ENCODE results near the gene FSD2. TPM values are rescaled to one million over a fixed set of nuclear protein-coding genes. Genes with fewer than 3 reads are reported as not detected.

Gene FSD2
- total and polyA plus RNA-seq, 5 donors = 39.1 to 117 (median 105) TPM

GRCh38 chr15:82764740-82765139, 41.1 kb downstream of the FSD2 start:
- intact Hi-C loops (cut with DNase I) = no loop called here
- ATAC-seq (peak in 1 of 2 donors; percentile 32), DNase-seq (no peak)
- H3K4me3 ChIP-seq (ENCODE audit: low read length) = no peak overlapping the region
- WGBS = 80% methylated on average over 9 of the region's 9 CpGs
- no peaks in the 10 kb centered on the region for H3K4me1 ChIP-seq (ENCODE audit: control insufficient read depth, insufficient read depth, low read length)
- H3K27me3 ChIP-seq (ENCODE audit: control insufficient read depth, insufficient read depth) = no peaks in the 10 kb centered on the region
- no peak overlapping the region for H3K27ac ChIP-seq (ENCODE audit: low read length)
- H3K9me3 ChIP-seq (ENCODE audit: control insufficient read depth, low read length) = no peaks in the 10 kb centered on the region

GRCh38 chr15:82764117-82764490, 41.8 kb downstream of the FSD2 start:
- Histone ChIP-seq H3K4me3 (ENCODE audit: low read length) (no peak overlapping the region), H3K27me3 (ENCODE audit: control insufficient read depth, insufficient read depth) (no peaks in the 10 kb centered on the region), H3K27ac (ENCODE audit: low read length) (no peak overlapping the region), H3K9me3 (ENCODE audit: control insufficient read depth, low read length) (no peaks in the 10 kb centered on the region), H3K4me1 (ENCODE audit: control insufficient read depth, insufficient read depth, low read length) (no peaks in the 10 kb centered on the region)
- ATAC-seq (no peak), DNase-seq (no peak)
- intact Hi-C loops (cut with DNase I) = no loop called here
- WGBS = 90% methylated on average over 4 of the region's 4 CpGs

GRCh38 chr15:82763361-82764116, 42.3 kb downstream of the FSD2 start:
- no peak overlapping the region for H3K4me3 ChIP-seq (ENCODE audit: low read length)
- no peaks in the 10 kb centered on the region for H3K9me3 ChIP-seq (ENCODE audit: control insufficient read depth, low read length)
- intact Hi-C loops (cut with DNase I) = no loop called here
- 93% methylated on average over 7 of the region's 7 CpGs for WGBS
- H3K27me3 ChIP-seq (ENCODE audit: control insufficient read depth, insufficient read depth) = no peaks in the 10 kb centered on the region
- DNase-seq (no peak), ATAC-seq (no peak)
- H3K4me1 ChIP-seq (ENCODE audit: control insufficient read depth, insufficient read depth, low read length) = no peaks in the 10 kb centered on the region
- H3K27ac ChIP-seq (ENCODE audit: low read length) = no peak overlapping the region

- Histone ChIP-seq H3K4me3 (ENCODE audit: low read length) (peak overlapping the region; percentile 93), H3K27me3 (ENCODE audit: control insufficient read depth, insufficient read depth) (no peaks in the 10 kb centered on the region), H3K4me1 (ENCODE audit: control insufficient read depth, insufficient read depth, low read length) (peaks cover 8% of the 10 kb centered on the region), H3K9me3 (ENCODE audit: control insufficient read depth, low read length) (no peaks in the 10 kb centered on the region), H3K27ac (ENCODE audit: low read length) (no peak overlapping the region)
- DNase-seq = no peak
- ATAC-seq = no peak
- intact Hi-C loops (cut with DNase I) = loop anchor here in 2 of 4 donors (10.0 kb wide), 2 partner anchors 57 to 63 kb away; no protein-coding TSS in a partner anchor
- WGBS = 41% methylated on average over 4 of the region's 4 CpGs
Measured at GRCh38 chr15:82751308-82751707, 54.6 kb downstream of the FSD2 start.

- Histone ChIP-seq H3K27ac (ENCODE audit: low read length) (peak overlapping the region; percentile 91), H3K4me3 (ENCODE audit: low read length) (peak overlapping the region; percentile 93), H3K4me1 (ENCODE audit: control insufficient read depth, insufficient read depth, low read length) (peaks cover 8% of the 10 kb centered on the region), H3K27me3 (ENCODE audit: control insufficient read depth, insufficient read depth) (no peaks in the 10 kb centered on the region), H3K9me3 (ENCODE audit: control insufficient read depth, low read length) (no peaks in the 10 kb centered on the region)
- WGBS = 1% methylated on average over 8 of the region's 8 CpGs
- intact Hi-C loops (cut with DNase I) = loop anchor here in 2 of 4 donors (10.0 kb wide), 2 partner anchors 56 to 64 kb away; no protein-coding TSS in a partner anchor
- ATAC-seq (peak; percentile 4 to 9), DNase-seq (no peak)
Measured at GRCh38 chr15:82750831-82751180, 55.1 kb downstream of the FSD2 start.

- peak overlapping the region; percentile 93 for H3K4me3 ChIP-seq (ENCODE audit: low read length)
- DNase-seq = peak; percentile 93 to 96 (median 95)
- intact Hi-C loops (cut with DNase I) = loop anchor here in 2 of 4 donors (10.0 kb wide), 2 partner anchors 55 to 65 kb away; no protein-coding TSS in a partner anchor
- ATAC-seq = peak; percentile 99
- no peaks in the 10 kb centered on the region for H3K9me3 ChIP-seq (ENCODE audit: control insufficient read depth, low read length)
- H3K27ac ChIP-seq (ENCODE audit: low read length) = peak overlapping the region; percentile 91
- no peaks in the 10 kb centered on the region for H3K27me3 ChIP-seq (ENCODE audit: control insufficient read depth, insufficient read depth)
- H3K4me1 ChIP-seq (ENCODE audit: control insufficient read depth, insufficient read depth, low read length) = peaks cover 8% of the 10 kb centered on the region
- WGBS = under 1% methylated on average over 47 of the region's 47 CpGs
Measured at GRCh38 chr15:82749951-82750830, 55.7 kb downstream of the FSD2 start.

- intact Hi-C loops (cut with DNase I) = no loop called here
- H3K27ac ChIP-seq (ENCODE audit: low read length) = no peak overlapping the region
- ATAC-seq (no peak), DNase-seq (no peak)
- no peaks in the 10 kb centered on the region for H3K9me3 ChIP-seq (ENCODE audit: control insufficient read depth, low read length)
- H3K27me3 ChIP-seq (ENCODE audit: control insufficient read depth, insufficient read depth) = no peaks in the 10 kb centered on the region
- H3K4me1 ChIP-seq (ENCODE audit: control insufficient read depth, insufficient read depth, low read length) = peaks cover 8% of the 10 kb centered on the region
- H3K4me3 ChIP-seq (ENCODE audit: low read length) = no peak overlapping the region
Measured at GRCh38 chr15:82748315-82748714, 57.6 kb downstream of the FSD2 start.

GRCh38 chr15:82743810-82744209, 62.1 kb downstream of the FSD2 start:
- no peak overlapping the region for H3K4me3 ChIP-seq (ENCODE audit: low read length)
- H3K4me1 ChIP-seq (ENCODE audit: control insufficient read depth, insufficient read depth, low read length) = no peaks in the 10 kb centered on the region
- 93% methylated on average over 1 of the region's 1 CpG for WGBS
- H3K9me3 ChIP-seq (ENCODE audit: control insufficient read depth, low read length) = no peaks in the 10 kb centered on the region
- H3K27ac ChIP-seq (ENCODE audit: low read length) = no peak overlapping the region
- ATAC-seq (no peak), DNase-seq (no peak)
- H3K27me3 ChIP-seq (ENCODE audit: control insufficient read depth, insufficient read depth) = no peaks in the 10 kb centered on the region
- intact Hi-C loops (cut with DNase I) = no loop called here

- no peak overlapping the region for H3K4me3 ChIP-seq (ENCODE audit: low read length)
- DNase-seq (no peak), ATAC-seq (no peak)
- no peaks in the 10 kb centered on the region for H3K27me3 ChIP-seq (ENCODE audit: control insufficient read depth, insufficient read depth)
- H3K27ac ChIP-seq (ENCODE audit: low read length) = no peak overlapping the region
- 81% methylated on average over 3 of the region's 3 CpGs for WGBS
- no peaks in the 10 kb centered on the region for H3K9me3 ChIP-seq (ENCODE audit: control insufficient read depth, low read length)
- no peaks in the 10 kb centered on the region for H3K4me1 ChIP-seq (ENCODE audit: control insufficient read depth, insufficient read depth, low read length)
- intact Hi-C loops (cut with DNase I) = no loop called here
Measured at GRCh38 chr15:82742134-82742533, 63.7 kb downstream of the FSD2 start.

- H3K4me1 ChIP-seq (ENCODE audit: control insufficient read depth, insufficient read depth, low read length) = no peaks in the 10 kb centered on the region
- ATAC-seq (no peak), DNase-seq (no peak)
- no peaks in the 10 kb centered on the region for H3K27me3 ChIP-seq (ENCODE audit: control insufficient read depth, insufficient read depth)
- intact Hi-C loops (cut with DNase I) = no loop called here
- 66% methylated on average over 2 of the region's 2 CpGs for WGBS
- H3K4me3 ChIP-seq (ENCODE audit: low read length) = no peak overlapping the region
- no peaks in the 10 kb centered on the region for H3K9me3 ChIP-seq (ENCODE audit: control insufficient read depth, low read length)
- no peak overlapping the region for H3K27ac ChIP-seq (ENCODE audit: low read length)
Measured at GRCh38 chr15:82739086-82739485, 66.8 kb downstream of the FSD2 start.

- intact Hi-C loops (cut with DNase I) = no loop called here
- 92% methylated on average over 2 of the region's 2 CpGs for WGBS
Measured at GRCh38 chr15:82737975-82738374, 67.9 kb downstream of the FSD2 start.

More at GRCh38 chr15:82737975-82738374, 67.9 kb downstream of the FSD2 start:
- Histone ChIP-seq H3K9me3 (ENCODE audit: control insufficient read depth, low read length) (no peaks in the 10 kb centered on the region), H3K4me1 (ENCODE audit: control insufficient read depth, insufficient read depth, low read length) (no peaks in the 10 kb centered on the region), H3K27me3 (ENCODE audit: control insufficient read depth, insufficient read depth) (no peaks in the 10 kb centered on the region), H3K27ac (ENCODE audit: low read length) (no peak overlapping the region), H3K4me3 (ENCODE audit: low read length) (no peak overlapping the region)
- no peak for ATAC-seq
- DNase-seq = no peak

Data from right cardiac atrium (tissue), 5 donors.